COLO829 (cell line): ENCODE measurements around the gene MRPL49.
"Not testable (repeated sequence)": the region's sequence is repeated elsewhere in the genome, so short reads cannot be mapped to it uniquely, and the experiment has no call there.

Experiments used
- DNase-seq: peaks from one replicate; pipeline ENCODE4 v3.0.0; 2012; ENCODE audit warnings: low spot score

The MRPL49 gene

GRCh38 chr11:65132988-65133700 lies 11.0 kb downstream of the MRPL49 start:
- no peak for DNase-seq

DNA sequence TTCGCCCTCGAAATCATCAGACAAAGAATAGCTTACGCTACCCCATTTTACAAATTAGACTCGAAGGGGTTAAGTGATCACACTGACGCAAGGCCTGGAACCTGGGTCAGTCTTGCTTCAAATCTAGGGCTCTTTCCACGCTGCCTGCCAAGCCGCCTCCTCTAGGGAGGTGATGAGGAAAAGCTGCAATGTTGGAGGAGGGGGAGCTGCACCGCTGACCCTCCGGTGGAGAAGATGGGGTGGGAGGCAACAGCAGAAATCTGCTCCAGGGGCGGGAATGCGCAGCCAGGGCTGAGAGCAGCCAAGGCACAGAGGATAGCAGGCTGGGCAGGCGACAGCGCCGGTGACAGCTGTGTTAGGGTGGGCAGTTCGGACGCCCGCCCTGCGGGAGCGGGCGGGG lies 11.6 kb downstream of the MRPL49 start:
- DNase-seq, result no peak

- DNase-seq, result peak; percentile 76
Observed at GRCh38 chr11:65134240-65134951, 12.3 kb downstream of the MRPL49 start, which contains the start of gene SYVN1. Gene SYVN1, minus strand, starts transcription at chr11:65134519. Its CDS starts 918 bp downstream, at chr11:65133601.

GRCh38 chr11:65134952-65135632 lies 13.0 kb downstream of the MRPL49 start:
- peak; percentile 97 for DNase-seq

- DNase-seq, result no peak
Observed at GRCh38 chr11:65135633-65136145, 13.6 kb downstream of the MRPL49 start.

DNA sequence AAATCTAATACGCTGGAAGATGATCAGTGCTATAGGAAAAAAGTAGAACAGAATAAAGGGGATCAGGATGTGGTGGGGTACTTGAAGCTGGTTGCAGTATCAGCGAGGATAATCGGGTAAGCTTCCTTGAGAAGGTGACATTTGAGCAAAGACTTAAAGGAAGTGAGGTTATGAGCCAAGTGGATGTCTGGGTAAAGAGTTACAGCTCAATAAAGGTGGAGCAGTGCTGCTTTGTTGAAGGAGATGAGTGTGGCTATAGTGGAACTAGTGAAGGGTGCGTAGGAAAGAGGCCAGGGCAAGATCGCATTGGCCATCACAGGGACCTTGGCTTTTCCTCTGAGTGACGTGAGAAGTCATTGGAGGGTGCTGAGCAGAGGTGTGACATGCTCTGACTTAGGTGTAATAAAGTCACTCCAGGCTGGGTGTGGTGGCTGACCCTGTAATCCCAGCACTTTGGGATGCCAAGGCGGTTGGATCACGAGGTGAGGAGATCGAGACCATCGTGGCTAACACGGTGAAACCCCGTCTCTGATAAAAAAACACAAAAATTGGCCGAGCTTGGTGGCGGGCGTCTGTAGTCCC lies 14.5 kb downstream of the MRPL49 start:
- DNase-seq, result no peak

DNA sequence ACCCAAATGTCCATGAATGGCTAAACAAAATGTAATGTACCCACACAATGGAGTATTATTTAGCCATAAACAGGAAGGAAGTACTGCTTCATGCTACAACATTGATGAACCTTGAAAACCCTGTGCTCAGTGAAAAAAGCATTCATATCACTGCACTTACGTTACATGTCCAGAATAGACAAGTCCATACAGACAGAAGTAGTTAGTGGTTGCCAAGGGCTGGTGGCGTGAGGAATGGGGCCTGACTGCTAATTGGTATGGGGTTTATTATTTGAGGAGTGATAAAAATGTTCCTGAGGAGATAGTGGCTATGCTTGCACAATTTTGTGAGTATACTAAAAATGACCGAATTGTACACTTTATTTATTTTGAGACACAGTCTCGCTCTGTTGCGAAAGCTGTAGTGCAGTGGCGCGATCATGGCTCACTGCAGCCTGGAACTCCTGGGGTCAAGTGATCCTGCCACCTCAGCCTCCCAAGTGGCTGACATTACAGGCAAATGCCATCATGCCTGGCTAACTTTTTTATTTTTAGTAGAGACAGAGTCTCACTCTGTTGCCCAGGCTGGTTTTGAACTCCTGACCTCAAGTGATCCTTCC lies 19.9 kb downstream of the MRPL49 start:
- no peak for DNase-seq

- no peak for DNase-seq
Observed at GRCh38 chr11:65147352-65148075, 25.4 kb downstream of the MRPL49 start.

DNA sequence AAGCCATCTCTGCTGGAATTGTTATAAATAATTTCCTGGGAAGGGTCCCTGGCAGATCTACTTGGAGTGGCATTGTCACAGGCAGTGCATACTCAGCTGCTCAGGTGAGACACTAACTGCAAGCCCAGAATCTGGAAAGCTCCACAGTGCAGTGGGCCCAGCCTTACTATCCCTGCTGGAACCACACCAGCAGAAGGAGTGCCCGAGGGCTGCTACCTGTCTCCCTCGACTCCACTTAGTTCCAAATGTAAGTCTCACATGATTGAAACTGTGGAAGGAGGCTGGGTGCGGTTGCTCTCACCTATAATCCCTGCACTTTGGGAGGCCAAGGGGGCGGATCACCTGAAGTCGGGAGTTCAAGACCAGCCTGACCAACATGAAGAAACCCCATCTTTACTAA lies 26.5 kb downstream of the MRPL49 start:
- DNase-seq, result no peak

DNA sequence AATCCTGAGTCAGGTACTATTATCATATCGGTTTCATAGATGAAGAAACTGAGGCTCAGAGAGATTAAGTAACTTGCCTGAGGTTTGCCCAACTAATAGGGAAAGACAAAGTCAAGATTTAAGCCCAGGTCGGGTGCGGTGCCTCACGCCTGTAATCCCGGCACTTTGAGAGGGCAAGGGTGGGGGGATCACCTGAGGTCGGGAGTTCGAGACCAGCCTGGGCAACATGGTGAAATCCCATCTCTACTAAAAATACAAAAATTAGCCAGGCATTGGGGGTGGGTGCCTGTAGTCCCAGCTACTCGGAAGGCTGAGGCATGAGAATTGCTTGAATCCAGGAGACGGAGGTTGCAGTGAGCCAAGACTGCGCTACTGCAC lies 28.0 kb downstream of the MRPL49 start:
- not testable (repeated sequence) for DNase-seq

DNA sequence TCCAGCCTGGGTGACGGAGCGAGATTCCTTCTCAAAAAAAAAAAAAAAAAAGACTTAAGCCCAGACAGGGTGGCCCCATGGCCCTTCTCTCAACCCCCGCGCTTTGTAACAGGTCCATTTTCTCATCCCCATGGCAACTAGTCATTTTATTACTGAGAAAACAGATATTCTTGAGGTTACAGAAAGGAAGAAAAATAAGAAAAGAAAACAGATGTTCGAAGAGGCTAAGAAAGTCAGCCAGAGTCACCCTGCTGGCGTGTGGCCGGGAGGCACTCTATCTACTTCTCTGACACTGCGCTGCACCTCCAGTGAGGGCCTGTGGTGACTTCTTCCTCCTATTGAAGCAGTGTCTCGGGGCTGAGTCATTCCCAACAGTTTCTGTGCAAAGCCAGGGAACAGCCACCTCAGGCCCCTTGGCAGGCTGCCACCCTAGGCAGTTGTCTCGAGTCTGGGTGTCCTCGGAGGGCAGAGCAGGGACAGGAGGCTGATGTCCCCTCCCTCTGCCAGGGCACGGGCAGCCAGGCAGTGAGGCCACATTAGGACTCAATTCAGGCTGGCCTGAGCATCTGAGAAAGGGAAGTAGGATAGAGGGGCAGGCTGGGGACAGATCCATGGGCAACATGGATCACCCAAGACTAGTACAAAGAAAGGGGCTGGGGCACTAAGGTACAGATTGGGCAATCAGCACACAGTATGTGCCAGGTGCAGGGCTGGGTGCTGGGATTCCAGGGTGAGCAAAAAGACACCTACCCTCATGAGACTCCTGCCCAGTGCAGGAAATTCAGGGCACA lies 28.6 kb downstream of the MRPL49 start:
- peak; percentile 45 for DNase-seq

- DNase-seq, result no peak
Observed at GRCh38 chr11:65151331-65151899, 29.3 kb downstream of the MRPL49 start.

DNA sequence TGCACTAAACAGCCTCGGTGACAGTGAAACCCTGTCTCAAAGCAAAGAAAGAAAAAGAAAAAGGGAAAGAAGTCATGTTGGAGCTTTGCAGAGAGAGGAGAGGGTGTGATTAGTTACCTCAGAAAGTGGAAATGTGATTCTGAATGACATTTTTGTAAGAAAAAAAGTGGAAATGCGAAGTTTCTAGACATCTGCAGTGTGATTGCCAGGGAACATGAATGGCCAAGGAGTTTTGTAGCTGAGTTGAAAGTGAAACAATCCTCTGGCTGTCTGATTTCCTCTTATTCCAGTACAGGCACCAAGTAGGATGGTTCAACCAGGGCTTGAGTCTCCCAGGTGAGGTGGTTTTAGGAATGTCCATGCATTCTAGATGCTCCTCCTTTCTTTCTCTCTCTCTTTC lies 30.0 kb downstream of the MRPL49 start:
- DNase-seq, result no peak

- DNase-seq, result no peak
Observed at GRCh38 chr11:65156256-65156655, 34.1 kb downstream of the MRPL49 start.

GRCh38 chr11:65156926-65157325 lies 34.8 kb downstream of the MRPL49 start:
- DNase-seq, result no peak

DNA sequence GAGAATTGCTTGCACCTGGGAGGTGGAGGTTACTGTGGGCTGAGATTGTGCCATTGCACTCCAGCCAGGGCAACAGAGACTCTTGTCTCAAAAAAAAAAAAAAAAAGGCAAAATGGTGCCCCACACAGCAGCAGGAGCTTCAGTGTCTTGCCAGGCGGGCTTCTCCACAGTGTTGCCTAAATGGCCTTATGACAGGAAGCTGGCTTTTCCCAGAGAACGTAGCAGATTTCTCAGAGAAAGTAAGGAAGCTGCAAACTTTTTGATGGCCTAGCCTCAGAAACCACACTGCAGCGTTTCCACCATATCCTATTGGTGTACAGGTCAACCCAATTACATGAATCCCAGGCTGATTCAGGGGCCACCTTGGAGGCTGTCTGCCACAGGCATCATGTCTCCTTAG lies 35.2 kb downstream of the MRPL49 start:
- no peak for DNase-seq

DNA sequence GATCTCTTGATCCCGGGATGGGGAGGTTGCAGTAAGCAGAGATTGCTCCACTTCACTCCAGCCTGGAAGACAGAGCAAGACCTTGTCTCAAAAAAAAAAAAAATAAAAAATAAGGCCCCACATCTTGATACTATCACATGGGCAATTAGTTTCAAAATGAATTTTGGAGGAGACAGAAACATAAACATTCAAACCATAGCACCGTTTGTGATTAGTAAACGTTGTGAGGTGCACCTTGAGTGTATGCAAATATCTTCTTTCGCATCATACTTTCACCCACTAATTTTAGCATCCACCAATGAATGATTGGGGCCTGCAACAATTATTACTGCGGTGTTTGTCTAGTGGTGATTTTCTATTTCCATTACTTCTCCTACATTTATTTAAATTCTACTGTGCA lies 36.9 kb downstream of the MRPL49 start:
- DNase-seq, result no peak

DNA sequence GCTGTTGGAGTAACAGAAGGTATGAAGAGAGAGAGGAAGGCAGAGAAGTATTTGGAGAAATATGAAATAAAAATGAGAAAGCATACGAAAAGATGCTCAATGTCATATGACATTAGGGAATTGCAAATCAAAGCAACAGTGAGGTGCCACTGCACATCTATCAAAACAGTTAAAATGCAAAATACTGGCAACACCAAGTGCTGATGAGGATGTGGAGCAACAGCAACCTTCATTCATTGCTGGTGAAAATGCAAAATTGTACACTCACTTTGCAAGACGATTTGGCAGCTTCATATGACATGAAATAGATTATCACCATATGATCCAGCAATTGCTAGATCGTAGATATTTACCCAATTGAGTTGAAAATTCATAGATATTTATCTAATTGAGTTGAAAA lies 38.5 kb downstream of the MRPL49 start:
- no peak for DNase-seq

DNA sequence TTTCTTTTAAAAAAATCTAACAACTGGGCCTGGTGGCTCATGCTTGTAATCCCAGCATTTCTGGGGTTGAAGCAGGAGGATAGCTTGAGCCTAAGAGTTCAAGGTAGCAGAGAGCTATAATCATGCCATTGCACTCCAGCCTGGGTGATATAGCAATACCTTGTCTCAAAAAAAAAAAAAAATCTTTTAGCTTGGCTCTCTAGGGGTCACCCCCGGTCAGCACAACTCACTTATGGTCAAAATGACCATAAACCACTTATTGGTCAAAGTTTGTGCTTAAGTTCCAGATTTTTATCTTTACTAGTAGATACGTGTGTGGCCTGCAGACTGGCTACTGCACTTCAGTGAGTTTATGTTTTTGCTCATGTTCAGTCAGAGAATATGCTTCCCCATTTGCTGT lies 41.6 kb downstream of the MRPL49 start:
- DNase-seq, result no peak
